Endodermal cell (in vitro differentiated cells): ENCODE data around the gene PLEKHG3. TPM values are rescaled to one million over a fixed set of nuclear protein-coding genes. Genes with fewer than 3 reads are reported as not detected.

Source experiments
- DNase-seq: peaks from one replicate; pipeline ENCODE4 v3.0.0-alpha.2; 2017
- H3K27ac ChIP-seq: 2 replicates; pipeline ENCODE4 v1.5.1; 2013; ENCODE audit warnings: mild to moderate bottlenecking, low read depth, low read length, moderate library complexity
- H3K27me3 ChIP-seq: 2 replicates; pipeline ENCODE4 v1.6.1; 2013; ENCODE audit warnings: mild to moderate bottlenecking, low read length, moderate library complexity; ENCODE audit not compliant: insufficient read depth, control insufficient read depth, poor library complexity, severe bottlenecking
- H3K36me3 ChIP-seq: 2 replicates; pipeline ENCODE4 v1.7.0; 2013; ENCODE audit warnings: mild to moderate bottlenecking, low read length, moderate library complexity; ENCODE audit not compliant: control insufficient read depth, insufficient read depth
- H3K4me1 ChIP-seq: one replicate; pipeline ENCODE4 v1.7.0; 2013; ENCODE audit warnings: low read length; ENCODE audit not compliant: control insufficient read depth, insufficient read depth
- H3K4me3 ChIP-seq: 2 replicates; pipeline ENCODE4 v1.5.1; 2013; ENCODE audit warnings: mild to moderate bottlenecking, low read length, moderate library complexity
- H3K9ac ChIP-seq: 2 replicates; pipeline ENCODE4 v1.6.1; 2013; ENCODE audit warnings: mild to moderate bottlenecking, low read length, moderate library complexity; ENCODE audit not compliant: poor library complexity, severe bottlenecking; ENCODE audit errors: extremely low read depth
- H3K9me3 ChIP-seq: 2 replicates; pipeline ENCODE4 v1.6.1; 2013; ENCODE audit warnings: mild to moderate bottlenecking, low read length, moderate library complexity; ENCODE audit not compliant: control insufficient read depth
- H3K27ac Mint-ChIP-seq: 2 replicates; pipeline ENCODE4 v1.8.0; 2020; ENCODE audit warnings: mixed read lengths
- H3K27me3 Mint-ChIP-seq: 2 replicates; pipeline ENCODE4 v1.8.0; 2021; ENCODE audit warnings: mild to moderate bottlenecking, mixed read lengths; ENCODE audit not compliant: insufficient read depth
- H3K36me3 Mint-ChIP-seq: 2 replicates; pipeline ENCODE4 v1.8.0; 2020; ENCODE audit warnings: low read depth, mixed read lengths
- H3K4me1 Mint-ChIP-seq: 2 replicates; pipeline ENCODE4 v1.8.0; 2020; ENCODE audit warnings: mixed read lengths
- H3K4me3 Mint-ChIP-seq: 2 replicates; pipeline ENCODE4 v1.8.0; 2020; ENCODE audit warnings: mild to moderate bottlenecking, moderate library complexity, mixed read lengths
- H3K9me3 Mint-ChIP-seq: 2 replicates; pipeline ENCODE4 v1.8.0; 2020; ENCODE audit warnings: mild to moderate bottlenecking, mixed read lengths
- CTCF ChIP-seq: fragments of 200-600 bp; sonication (generic); conservative IDR thresholded peaks from 2 replicates; pipeline ENCODE4 v1.5.0; 2021; ENCODE audit warnings: antibody characterized with exemption, mild to moderate bottlenecking
- WGBS, 2 experiments: methylation state at CpG; one replicate each; pipeline versions ENCODE4 v1.1.5 to v1.1.7; 2013; ENCODE audit warnings: missing lambda C conversion rate in 2 of 2, mixed read lengths in 1 of 2; ENCODE audit not compliant: insufficient coverage in 1 of 2, insufficient read length in 1 of 2; 5-methylcytosine and 5-hydroxymethylcytosine counted together
- total RNA-seq, 2 donors: library from RNA; stranded (reverse); fragmentation: NEBNext Ultra II Directional in 1 of 2; extraction: Animal tissue kit (Norgen Biotek cat#: 25700) in 1 of 2; gene quantifications; 2 replicates in 1 of 2; 3 replicates in 1 of 2; pipeline ENCODE4 v1.2.1, GENCODE V29; 2021

Gene PLEKHG3
- total RNA-seq, 2 donors from 2014 or later: 31.7 to 52.6 TPM

DNA sequence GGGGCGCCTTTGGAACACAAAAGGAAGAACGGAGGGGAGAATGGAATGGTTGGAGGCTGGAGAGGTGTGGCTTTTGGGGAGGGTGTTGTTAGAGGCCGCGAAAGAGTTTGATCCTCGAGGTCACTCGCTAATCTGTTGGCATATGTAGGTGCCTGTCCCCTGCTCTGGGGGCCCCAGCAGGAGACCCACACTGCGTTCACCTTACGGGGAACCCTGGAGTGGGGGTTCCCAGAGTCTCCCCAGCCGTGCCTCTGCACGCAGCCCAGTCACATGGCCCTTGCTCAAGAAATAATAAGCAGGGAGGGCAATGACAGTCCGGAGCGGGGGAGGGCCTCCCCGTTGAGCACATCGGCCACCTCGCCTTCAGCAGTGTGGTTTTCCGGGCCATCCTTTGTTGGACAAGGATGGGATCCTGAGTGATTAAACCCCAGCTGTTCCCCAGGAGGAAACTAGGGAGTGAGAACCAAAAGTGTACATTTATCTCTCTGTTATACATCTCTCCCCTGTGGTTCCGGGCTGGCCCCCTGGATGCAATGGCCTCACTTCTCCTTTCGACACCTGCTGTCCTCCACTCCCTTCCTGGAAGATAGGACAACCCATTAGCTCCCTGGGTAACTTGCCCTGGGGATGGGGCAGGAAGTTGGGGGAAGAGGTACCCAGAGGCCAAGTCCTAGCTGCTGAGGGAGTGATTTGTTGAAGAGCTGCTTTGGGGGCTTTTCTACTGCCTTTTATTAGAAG is 1.3 kb downstream of the PLEKHG3 start:
- Mint-ChIP-seq H3K27me3 (peaks cover 29% of the 10 kb centered on the region), H3K9me3 (no peaks in the 10 kb centered on the region), H3K27ac (no peak overlapping the region), H3K4me1 (peaks cover 67% of the 10 kb centered on the region), H3K36me3 (peaks cover 2% of the 10 kb centered on the region), H3K4me3 (peak overlapping the region; percentile 70)
- Histone ChIP-seq H3K9ac (no peak overlapping the region), H3K4me1 (peaks cover 33% of the 10 kb centered on the region), H3K36me3 (no peaks in the 10 kb centered on the region), H3K27me3 (peaks cover 15% of the 10 kb centered on the region), H3K4me3 (peak overlapping the region; percentile 89), H3K27ac (no peak overlapping the region), H3K9me3 (no peaks in the 10 kb centered on the region)
- peak; percentile 61 for DNase-seq
- 13% methylated on average over 5 to 18 of the region's 18 CpGs for WGBS, 2 experiments
- TF ChIP-seq CTCF: no peak

GRCh38 chr14:64706119-64706592 is 1.9 kb downstream of the PLEKHG3 start:
- Mint-ChIP-seq H3K4me3 (peak overlapping the region; percentile 70), H3K27me3 (peaks cover 26% of the 10 kb centered on the region), H3K4me1 (peaks cover 64% of the 10 kb centered on the region), H3K27ac (no peak overlapping the region), H3K36me3 (peaks cover 2% of the 10 kb centered on the region), H3K9me3 (no peaks in the 10 kb centered on the region)
- DNase-seq: no peak
- H3K4me1 ChIP-seq: peaks cover 33% of the 10 kb centered on the region
- no peaks in the 10 kb centered on the region for H3K9me3 ChIP-seq
- H3K4me3 ChIP-seq: peak overlapping the region; percentile 89
- no peaks in the 10 kb centered on the region for H3K36me3 ChIP-seq
- no peak for TF ChIP-seq CTCF
- H3K27me3 ChIP-seq: peaks cover 15% of the 10 kb centered on the region
- H3K9ac ChIP-seq: no peak overlapping the region
- WGBS, 2 experiments: 27 to 40% methylated on average over 3 to 4 of the region's 4 CpGs
- peak overlapping the region; percentile 20 for H3K27ac ChIP-seq

DNA sequence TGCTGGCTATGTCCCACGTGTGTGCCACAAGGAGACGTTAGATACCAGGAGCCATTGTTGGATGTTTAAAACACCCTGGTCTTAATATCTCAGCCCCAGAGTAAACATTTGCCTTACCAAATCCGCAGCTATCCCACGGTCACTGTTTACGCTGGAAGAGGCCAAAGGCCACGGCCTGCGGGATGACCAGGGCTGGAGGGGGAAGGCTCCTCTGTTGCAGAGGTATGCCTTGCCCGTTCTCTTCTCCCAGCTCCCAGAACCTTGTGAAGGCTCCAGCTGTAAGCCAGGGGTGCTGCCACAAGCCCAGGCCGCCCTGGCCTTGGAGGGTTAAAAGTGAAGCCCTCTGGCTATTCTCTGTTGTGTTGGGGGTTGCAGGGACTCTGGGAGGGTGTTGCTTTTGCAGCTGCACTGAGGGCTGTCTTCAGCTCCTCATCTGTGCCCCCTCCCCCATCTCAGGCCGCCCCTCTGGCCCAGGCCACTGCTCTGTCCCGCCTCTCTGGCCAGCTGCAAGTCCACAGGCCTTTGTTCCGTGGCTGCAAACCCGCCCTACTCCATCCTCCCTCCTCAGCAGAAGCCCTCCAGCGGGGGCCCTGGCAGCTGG is 2.5 kb downstream of the PLEKHG3 start:
- Histone ChIP-seq H3K27ac (peak overlapping the region; percentile 20), H3K4me3 (peak overlapping the region; percentile 89), H3K36me3 (no peaks in the 10 kb centered on the region), H3K4me1 (peaks cover 33% of the 10 kb centered on the region), H3K9me3 (peaks cover under 1% of the 10 kb centered on the region), H3K9ac (no peak overlapping the region), H3K27me3 (peaks cover 15% of the 10 kb centered on the region)
- H3K27ac Mint-ChIP-seq: no peak overlapping the region
- peaks cover 22% of the 10 kb centered on the region for H3K27me3 Mint-ChIP-seq
- H3K9me3 Mint-ChIP-seq: no peaks in the 10 kb centered on the region
- H3K36me3 Mint-ChIP-seq: peaks cover 4% of the 10 kb centered on the region
- H3K4me1 Mint-ChIP-seq: peaks cover 60% of the 10 kb centered on the region
- peak overlapping the region; percentile 70 for H3K4me3 Mint-ChIP-seq
- WGBS, 2 experiments: 22 to 27% methylated on average over 11 to 14 of the region's 14 CpGs
- TF ChIP-seq CTCF: no peak
- DNase-seq: peak; percentile 81
